ENCODE data around the gene TRIAP1.

DNA sequence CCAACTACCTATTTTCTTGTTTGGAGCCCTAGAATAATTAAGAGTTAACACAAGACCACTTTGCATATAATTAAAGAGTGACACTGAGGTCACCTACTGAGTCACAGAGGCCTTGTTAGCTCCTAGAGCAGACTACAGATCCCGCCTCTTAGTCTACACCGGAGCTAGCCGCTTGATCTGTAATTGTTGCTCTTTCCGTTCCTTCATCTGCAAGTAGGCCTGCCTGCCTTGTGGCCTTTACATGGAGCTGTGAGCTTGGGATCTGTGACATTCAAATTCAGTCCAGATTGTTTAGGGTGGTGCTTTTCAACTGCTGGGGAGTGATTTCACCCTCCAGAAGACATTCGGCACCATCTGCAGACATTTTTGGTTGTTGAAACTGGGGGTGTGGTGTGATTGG, 44.1 kb upstream of the TRIAP1 start:
- TF ChIP-seq, protein P1, sequence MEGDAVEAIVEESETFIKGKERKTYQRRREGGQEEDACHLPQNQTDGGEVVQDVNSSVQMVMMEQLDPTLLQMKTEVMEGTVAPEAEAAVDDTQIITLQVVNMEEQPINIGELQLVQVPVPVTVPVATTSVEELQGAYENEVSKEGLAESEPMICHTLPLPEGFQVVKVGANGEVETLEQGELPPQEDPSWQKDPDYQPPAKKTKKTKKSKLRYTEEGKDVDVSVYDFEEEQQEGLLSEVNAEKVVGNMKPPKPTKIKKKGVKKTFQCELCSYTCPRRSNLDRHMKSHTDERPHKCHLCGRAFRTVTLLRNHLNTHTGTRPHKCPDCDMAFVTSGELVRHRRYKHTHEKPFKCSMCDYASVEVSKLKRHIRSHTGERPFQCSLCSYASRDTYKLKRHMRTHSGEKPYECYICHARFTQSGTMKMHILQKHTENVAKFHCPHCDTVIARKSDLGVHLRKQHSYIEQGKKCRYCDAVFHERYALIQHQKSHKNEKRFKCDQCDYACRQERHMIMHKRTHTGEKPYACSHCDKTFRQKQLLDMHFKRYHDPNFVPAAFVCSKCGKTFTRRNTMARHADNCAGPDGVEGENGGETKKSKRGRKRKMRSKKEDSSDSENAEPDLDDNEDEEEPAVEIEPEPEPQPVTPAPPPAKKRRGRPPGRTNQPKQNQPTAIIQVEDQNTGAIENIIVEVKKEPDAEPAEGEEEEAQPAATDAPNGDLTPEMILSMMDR (conservative IDR thresholded peaks at IDR 0.05; ENCODE audit: low read length) = no peak
- TF ChIP-seq EZH2phosphoT487 (IDR thresholded peaks at IDR 0.05; ENCODE audit: borderline replicate concordance) = no peak
